GM12872 (cell line): ENCODE data around the gene SOX2.

ENCODE experiments used
- CTCF ChIP-seq: IDR thresholded peaks from 3 replicates; pipeline ENCODE4 v1.5.1; 2011; ENCODE audit warnings: low read depth, mild to moderate bottlenecking, low read length, moderate library complexity; ENCODE audit not compliant: insufficient read depth

SOX2 gene

GRCh38 chr3:181699171-181699903 is 12.4 kb upstream of the SOX2 start:
- no peak for TF ChIP-seq CTCF

- peak; percentile 88 for TF ChIP-seq CTCF
These were observed 11.3 kb upstream of the SOX2 start for GRCh38 chr3:181700168-181701087.

GRCh38 chr3:181701096-181701495 is 10.6 kb upstream of the SOX2 start:
- TF ChIP-seq CTCF, result no peak

- no peak for TF ChIP-seq CTCF
These were observed 7.9 kb upstream of the SOX2 start for GRCh38 chr3:181703601-181704420.

GRCh38 chr3:181704421-181705085 is 7.2 kb upstream of the SOX2 start:
- TF ChIP-seq CTCF, result no peak

GRCh38 chr3:181705086-181705480 is 6.6 kb upstream of the SOX2 start:
- TF ChIP-seq CTCF, result no peak
